Measurements from ENCODE around the gene SPINK13.
"Not testable (repeated sequence)": the region's sequence is repeated elsewhere in the genome, so short reads cannot be mapped to it uniquely, and the experiment has no call there.

The SPINK13 gene

GRCh38 chr5:148281336-148281735 lies 12.7 kb downstream of the SPINK13 start:
- not testable (repeated sequence) for H3K36me3 Mint-ChIP-seq (ENCODE audit: low read depth); H3K27ac Mint-ChIP-seq; H3K4me3 Mint-ChIP-seq; H3K4me1 Mint-ChIP-seq (ENCODE audit: low read depth)
- Mint-ChIP-seq H3K9me3 (peaks cover 29% of the 10 kb centered on the region), H3K27me3 (peaks cover 14% of the 10 kb centered on the region)

DNA sequence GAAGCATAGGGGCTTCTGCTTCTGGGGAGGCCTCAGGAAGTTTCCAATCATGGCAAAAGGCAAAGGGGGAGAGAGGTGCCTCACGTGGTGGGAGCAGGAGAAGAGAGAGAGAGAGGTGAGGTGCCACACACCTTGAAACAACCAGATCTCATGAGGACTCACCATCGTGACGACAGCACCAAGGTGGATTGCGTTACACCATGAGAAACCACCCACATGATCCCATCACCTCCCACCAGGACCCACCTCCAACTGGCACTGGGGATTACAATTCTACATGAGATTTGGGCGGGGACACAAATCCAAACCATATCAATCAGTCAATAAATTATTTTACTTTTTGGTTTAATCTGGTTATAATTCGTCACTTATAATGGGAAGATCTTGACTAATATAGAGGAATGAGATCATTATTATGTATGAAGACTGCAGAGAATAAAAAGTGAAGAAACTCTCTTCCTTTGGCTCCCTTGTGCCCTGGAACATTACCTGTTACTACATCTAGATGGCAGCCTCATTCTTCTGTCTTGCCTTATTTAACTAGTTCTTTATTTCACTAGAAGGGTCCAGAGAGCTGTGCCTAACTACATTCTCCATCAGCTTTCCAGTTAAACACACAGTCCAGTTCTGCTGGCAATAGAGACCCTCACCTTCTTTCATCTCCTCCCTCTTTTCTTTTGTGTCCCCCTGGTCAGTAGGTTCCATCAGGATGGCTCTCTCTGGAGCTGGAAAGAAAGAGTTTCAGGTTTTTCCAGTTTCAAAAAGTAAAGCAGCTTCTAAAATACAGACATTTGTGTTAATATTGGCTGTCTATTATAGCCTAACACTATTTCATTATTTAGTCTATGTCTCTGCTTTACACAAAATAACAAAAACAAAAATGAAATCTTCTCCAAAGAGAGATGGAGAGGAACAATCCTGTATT lies 21.9 kb downstream of the SPINK13 start:
- Mint-ChIP-seq H3K36me3 (ENCODE audit: low read depth) (no peaks in the 10 kb centered on the region), H3K27me3 (no peaks in the 10 kb centered on the region), H3K27ac (no peak overlapping the region), H3K4me1 (ENCODE audit: low read depth) (no peaks in the 10 kb centered on the region), H3K4me3 (no peak overlapping the region), H3K9me3 (no peaks in the 10 kb centered on the region)

DNA sequence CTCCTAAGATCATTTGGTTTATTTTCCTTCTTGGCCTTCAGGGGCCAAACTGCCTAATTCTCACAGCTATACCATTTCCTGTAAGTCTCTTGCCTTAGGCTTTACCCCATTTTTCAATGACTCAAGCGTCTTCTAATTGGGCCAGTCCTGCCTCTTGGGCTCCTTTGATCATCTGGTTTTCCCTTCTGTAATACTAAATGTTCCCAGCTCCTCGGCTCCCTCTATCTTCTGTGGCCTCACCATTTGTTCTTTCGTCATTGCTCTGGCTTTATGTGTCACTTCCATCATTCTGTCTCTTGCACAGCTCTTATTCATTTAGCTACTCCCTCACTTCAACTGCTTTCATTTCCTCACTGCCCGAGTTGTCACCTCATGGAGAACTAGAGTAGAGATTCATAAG lies 29.1 kb downstream of the SPINK13 start:
- Mint-ChIP-seq H3K36me3 (ENCODE audit: low read depth) (no peaks in the 10 kb centered on the region), H3K27ac (no peak overlapping the region), H3K4me1 (ENCODE audit: low read depth) (no peaks in the 10 kb centered on the region), H3K9me3 (no peaks in the 10 kb centered on the region), H3K4me3 (no peak overlapping the region), H3K27me3 (no peaks in the 10 kb centered on the region)

GRCh38 chr5:148306446-148306845 lies 37.9 kb downstream of the SPINK13 start:
- no peaks in the 10 kb centered on the region for H3K36me3 Mint-ChIP-seq (ENCODE audit: low read depth)
- H3K4me3 Mint-ChIP-seq, result no peak overlapping the region
- H3K27ac Mint-ChIP-seq, result no peak overlapping the region
- peaks cover 13% of the 10 kb centered on the region for H3K9me3 Mint-ChIP-seq
- peaks cover 23% of the 10 kb centered on the region for H3K27me3 Mint-ChIP-seq
- H3K4me1 Mint-ChIP-seq (ENCODE audit: low read depth), result no peaks in the 10 kb centered on the region

- H3K4me3 Mint-ChIP-seq, result no peak overlapping the region
- H3K4me1 Mint-ChIP-seq (ENCODE audit: low read depth), result no peaks in the 10 kb centered on the region
- H3K9me3 Mint-ChIP-seq, result peaks cover 13% of the 10 kb centered on the region
- H3K27ac Mint-ChIP-seq, result no peak overlapping the region
- no peaks in the 10 kb centered on the region for H3K36me3 Mint-ChIP-seq (ENCODE audit: low read depth)
- peaks cover 16% of the 10 kb centered on the region for H3K27me3 Mint-ChIP-seq
These were observed 40.4 kb downstream of the SPINK13 start for GRCh38 chr5:148309019-148309418.

GRCh38 chr5:148309746-148310145 lies 41.2 kb downstream of the SPINK13 start:
- no peak overlapping the region for H3K27ac Mint-ChIP-seq
- peaks cover 16% of the 10 kb centered on the region for H3K27me3 Mint-ChIP-seq
- H3K9me3 Mint-ChIP-seq, result peaks cover 13% of the 10 kb centered on the region
- H3K4me3 Mint-ChIP-seq, result no peak overlapping the region
- no peaks in the 10 kb centered on the region for H3K4me1 Mint-ChIP-seq (ENCODE audit: low read depth)
- H3K36me3 Mint-ChIP-seq (ENCODE audit: low read depth), result no peaks in the 10 kb centered on the region

DNA sequence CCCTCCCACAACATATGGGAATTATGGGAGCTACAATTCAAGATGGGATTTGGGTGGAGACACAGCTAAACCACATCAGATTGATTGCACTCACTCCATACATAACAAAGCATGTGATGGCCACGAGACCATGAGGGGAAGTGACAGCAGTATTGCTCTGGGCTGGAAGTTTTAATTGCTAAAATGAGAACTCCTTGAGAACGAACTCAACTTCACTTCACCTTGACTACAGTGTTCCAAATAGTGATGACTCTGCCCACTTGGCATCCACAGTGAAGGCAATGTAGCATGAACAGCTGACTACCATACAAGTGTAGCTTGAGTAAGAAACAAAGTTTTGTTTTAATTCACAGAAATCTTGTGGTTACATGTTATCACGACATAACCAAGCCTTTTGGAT lies 42.9 kb downstream of the SPINK13 start:
- Mint-ChIP-seq H3K9me3 (peaks cover 13% of the 10 kb centered on the region), H3K4me1 (ENCODE audit: low read depth) (no peaks in the 10 kb centered on the region), H3K27ac (no peak overlapping the region), H3K4me3 (no peak overlapping the region), H3K27me3 (peaks cover 16% of the 10 kb centered on the region), H3K36me3 (ENCODE audit: low read depth) (no peaks in the 10 kb centered on the region)

- Mint-ChIP-seq H3K27me3 (peaks cover 12% of the 10 kb centered on the region), H3K4me1 (ENCODE audit: low read depth) (no peaks in the 10 kb centered on the region)
These were observed 43.6 kb downstream of the SPINK13 start, which contains the start of gene SPINK7 for GRCh38 chr5:148312153-148312552. SPINK7 (plus strand) TSS chr5:148312423; CDS start chr5:148312484, 61 bp downstream.

GRCh38 chr5:148314187-148314586 lies 45.6 kb downstream of the SPINK13 start:
- Mint-ChIP-seq H3K36me3 (ENCODE audit: low read depth) (no peaks in the 10 kb centered on the region), H3K4me3 (no peak overlapping the region), H3K9me3 (peaks cover 7% of the 10 kb centered on the region), H3K4me1 (ENCODE audit: low read depth) (no peaks in the 10 kb centered on the region), H3K27me3 (peaks cover 7% of the 10 kb centered on the region), H3K27ac (no peak overlapping the region)

More at GRCh38 chr5:148312153-148312552, 43.6 kb downstream of the SPINK13 start, which contains the start of gene SPINK7:
- no peaks in the 10 kb centered on the region for H3K36me3 Mint-ChIP-seq (ENCODE audit: low read depth)
- peaks cover 13% of the 10 kb centered on the region for H3K9me3 Mint-ChIP-seq
- H3K27ac Mint-ChIP-seq, result no peak within 1 kb of the TSS
- H3K4me3 Mint-ChIP-seq, result no peak within 1 kb of the TSS

- Mint-ChIP-seq H3K27me3 (peaks cover 6% of the 10 kb centered on the region), H3K9me3 (peaks cover 2% of the 10 kb centered on the region), H3K4me1 (ENCODE audit: low read depth) (no peaks in the 10 kb centered on the region), H3K4me3 (no peak overlapping the region), H3K36me3 (ENCODE audit: low read depth) (no peaks in the 10 kb centered on the region), H3K27ac (no peak overlapping the region)
These were observed 46.1 kb downstream of the SPINK13 start for GRCh38 chr5:148314731-148315130.

DNA sequence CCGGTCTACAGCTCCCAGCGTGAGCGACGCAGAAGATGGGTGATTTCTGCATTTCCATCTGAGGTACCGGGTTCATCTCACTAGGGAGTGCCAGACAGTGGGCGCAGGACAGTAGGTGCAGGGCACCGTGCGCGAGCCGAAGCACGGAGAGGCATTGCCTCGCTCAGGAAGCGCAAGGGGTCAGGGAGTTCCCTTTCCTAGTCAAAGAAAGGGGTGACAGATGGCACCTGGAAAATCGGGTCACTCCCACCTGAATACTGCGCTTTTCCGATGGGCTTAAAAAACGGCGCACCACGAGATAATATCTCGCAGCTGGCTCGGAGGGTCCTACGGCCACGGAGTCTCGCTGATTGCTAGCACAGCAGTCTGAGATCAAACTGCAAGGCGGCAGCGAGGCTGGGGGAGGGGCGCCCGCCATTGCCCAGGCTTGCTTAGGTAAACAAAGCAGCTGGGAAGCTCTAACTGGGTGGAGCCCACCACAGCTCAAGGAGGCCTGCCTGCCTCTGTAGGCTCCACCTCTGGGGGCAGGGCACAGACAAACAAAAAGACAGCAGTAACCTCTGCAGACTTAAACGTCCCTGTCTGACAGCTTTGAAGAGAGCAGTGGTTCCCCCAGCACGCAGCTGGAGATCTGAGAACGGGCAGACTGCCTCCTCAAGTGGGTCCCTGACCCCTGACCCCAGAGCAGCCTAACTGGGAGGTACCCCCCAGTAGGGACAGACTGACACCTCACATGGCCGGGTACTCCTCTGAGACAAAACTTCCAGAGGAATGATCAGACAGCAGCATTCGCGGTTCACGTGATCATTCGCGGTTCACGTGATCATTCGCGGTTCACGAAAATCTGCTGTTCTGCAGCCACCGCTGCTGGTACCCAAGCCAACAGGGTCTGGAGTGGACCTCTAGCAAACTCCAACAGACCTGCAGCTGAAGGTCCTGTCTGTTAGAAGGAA lies 51.7 kb downstream of the SPINK13 start:
- H3K27me3 Mint-ChIP-seq; H3K4me1 Mint-ChIP-seq (ENCODE audit: low read depth); H3K9me3 Mint-ChIP-seq; H3K27ac Mint-ChIP-seq; H3K36me3 Mint-ChIP-seq (ENCODE audit: low read depth): not testable (repeated sequence)
- H3K4me3 Mint-ChIP-seq, result peak overlapping the region; percentile 78

DNA sequence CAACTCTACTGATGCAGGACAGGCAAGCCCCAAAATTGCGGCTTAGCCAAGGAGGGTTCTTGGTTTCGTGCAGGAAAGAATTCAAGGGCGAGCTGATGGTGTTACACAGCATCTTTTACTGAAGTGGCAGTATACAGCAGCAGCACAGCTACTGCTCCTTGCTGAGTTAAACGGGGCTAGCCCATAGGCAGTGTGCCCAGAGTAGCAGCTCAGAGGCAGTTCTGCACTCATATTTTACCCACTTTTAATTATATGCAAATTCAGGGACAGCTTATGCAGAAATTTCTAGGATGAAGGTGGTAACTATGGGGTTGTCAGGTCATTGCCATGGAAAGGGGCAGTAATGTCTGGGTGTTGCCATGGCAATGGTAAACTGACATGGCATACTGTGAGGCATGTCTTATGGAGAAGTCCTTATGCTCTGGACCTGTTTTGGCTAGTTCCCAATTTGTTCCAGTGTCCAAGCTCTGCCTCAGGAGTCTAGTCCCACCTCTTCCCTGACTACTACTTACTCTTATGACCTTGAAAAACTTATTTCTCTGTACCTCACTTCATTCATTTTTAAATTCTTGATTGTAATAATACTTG lies 64.8 kb downstream of the SPINK13 start:
- Mint-ChIP-seq H3K4me3 (no peak overlapping the region), H3K27me3 (peaks cover 4% of the 10 kb centered on the region), H3K27ac (no peak overlapping the region), H3K36me3 (ENCODE audit: low read depth) (no peaks in the 10 kb centered on the region), H3K4me1 (ENCODE audit: low read depth) (no peaks in the 10 kb centered on the region), H3K9me3 (peaks cover 15% of the 10 kb centered on the region)

DNA sequence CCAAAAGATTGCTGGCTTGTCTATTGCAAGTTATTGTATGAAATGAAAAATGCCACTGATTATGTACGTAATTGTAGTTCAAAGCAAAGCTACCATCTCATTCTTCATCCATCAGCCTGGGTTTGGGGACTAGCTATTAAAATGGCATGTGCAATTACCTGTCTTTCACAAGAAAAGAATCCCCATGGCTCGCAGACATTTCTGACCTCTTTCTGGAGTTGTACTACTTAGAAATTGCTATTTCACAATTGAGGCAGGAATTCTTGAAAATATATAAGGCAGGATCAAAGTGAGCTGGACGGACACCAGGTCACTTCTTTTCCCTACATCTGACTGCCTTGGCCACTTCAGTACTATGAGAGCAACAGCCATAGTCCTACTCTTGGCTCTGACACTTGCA lies 66.7 kb downstream of the SPINK13 start, which contains the start of gene SPINK9:
Gene SPINK9, plus strand, starts transcription at position 301 of the 400 bp plus-strand sequence. Its CDS starts 55 bp downstream, at position 356.
- no peak within 1 kb of the TSS for H3K4me3 Mint-ChIP-seq
- peaks cover under 1% of the 10 kb centered on the region for H3K27me3 Mint-ChIP-seq
- no peaks in the 10 kb centered on the region for H3K36me3 Mint-ChIP-seq (ENCODE audit: low read depth)
- no peak within 1 kb of the TSS for H3K27ac Mint-ChIP-seq
- H3K4me1 Mint-ChIP-seq (ENCODE audit: low read depth), result no peaks in the 10 kb centered on the region
- peaks cover 10% of the 10 kb centered on the region for H3K9me3 Mint-ChIP-seq
